Measurements from ENCODE around the gene MERTK. TPM values are rescaled to one million over a fixed set of nuclear protein-coding genes. Genes with fewer than 3 reads are reported as not detected.
A peak's percentile ranks its signal among the peaks of the same experiment; 100 is the strongest.

The MERTK gene
- total and polyA plus RNA-seq, 12 donors, result 23.3 to 152 (median 75.3) TPM

DNA sequence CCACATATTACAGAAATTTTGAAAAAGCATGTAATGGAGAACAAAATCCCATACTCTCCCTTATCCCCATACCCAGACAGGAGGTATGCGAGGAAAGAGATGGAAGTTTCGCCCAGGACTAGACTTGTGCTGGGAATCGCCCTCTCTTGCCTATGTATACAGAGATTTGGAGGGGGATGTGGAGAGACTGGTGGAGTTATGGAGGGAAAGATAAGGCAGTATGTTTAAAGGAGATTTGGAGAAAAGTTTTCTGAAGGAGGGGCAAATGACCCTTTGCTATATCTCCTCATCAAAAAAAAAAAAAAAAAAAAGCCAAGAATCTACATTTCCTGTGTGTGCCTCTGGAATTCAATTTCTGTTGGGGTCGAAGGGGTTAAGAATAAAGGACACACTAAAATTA lies 75.3 kb downstream of the MERTK start:
- peaks cover 0 to 8% (median 0%) of the 10 kb centered on the region in 3 donors for H3K9me3 ChIP-seq (replicated peaks in 1 of 3)
- DNase-seq, result peak in 1 of 7 donors; percentile 8
- TF ChIP-seq, protein P1, sequence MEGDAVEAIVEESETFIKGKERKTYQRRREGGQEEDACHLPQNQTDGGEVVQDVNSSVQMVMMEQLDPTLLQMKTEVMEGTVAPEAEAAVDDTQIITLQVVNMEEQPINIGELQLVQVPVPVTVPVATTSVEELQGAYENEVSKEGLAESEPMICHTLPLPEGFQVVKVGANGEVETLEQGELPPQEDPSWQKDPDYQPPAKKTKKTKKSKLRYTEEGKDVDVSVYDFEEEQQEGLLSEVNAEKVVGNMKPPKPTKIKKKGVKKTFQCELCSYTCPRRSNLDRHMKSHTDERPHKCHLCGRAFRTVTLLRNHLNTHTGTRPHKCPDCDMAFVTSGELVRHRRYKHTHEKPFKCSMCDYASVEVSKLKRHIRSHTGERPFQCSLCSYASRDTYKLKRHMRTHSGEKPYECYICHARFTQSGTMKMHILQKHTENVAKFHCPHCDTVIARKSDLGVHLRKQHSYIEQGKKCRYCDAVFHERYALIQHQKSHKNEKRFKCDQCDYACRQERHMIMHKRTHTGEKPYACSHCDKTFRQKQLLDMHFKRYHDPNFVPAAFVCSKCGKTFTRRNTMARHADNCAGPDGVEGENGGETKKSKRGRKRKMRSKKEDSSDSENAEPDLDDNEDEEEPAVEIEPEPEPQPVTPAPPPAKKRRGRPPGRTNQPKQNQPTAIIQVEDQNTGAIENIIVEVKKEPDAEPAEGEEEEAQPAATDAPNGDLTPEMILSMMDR (IDR thresholded peaks at IDR 0.05), result no peak
- TF ChIP-seq POLR2A (IDR thresholded peaks at IDR 0.05), result no peak
- peak overlapping the region in 1 of 5 donors; percentile 13 for H3K27ac ChIP-seq
- H3K4me1 ChIP-seq (replicated peaks in 1 of 2), result peaks cover 6 to 19% of the 10 kb centered on the region in 2 donors
- no peaks in the 10 kb centered on the region for H3K27me3 ChIP-seq
- H3K36me3 ChIP-seq (replicated peaks in 1 of 2), result peaks cover 0 to 34% of the 10 kb centered on the region in 2 donors
- H3K4me3 ChIP-seq, result no peak overlapping the region
- 91 to 95% (median 92%) methylated on average over 4 of the region's 4 CpGs for WGBS, 4 donors
- intact Hi-C loops (cut with DNase I), result no loop called here

DNA sequence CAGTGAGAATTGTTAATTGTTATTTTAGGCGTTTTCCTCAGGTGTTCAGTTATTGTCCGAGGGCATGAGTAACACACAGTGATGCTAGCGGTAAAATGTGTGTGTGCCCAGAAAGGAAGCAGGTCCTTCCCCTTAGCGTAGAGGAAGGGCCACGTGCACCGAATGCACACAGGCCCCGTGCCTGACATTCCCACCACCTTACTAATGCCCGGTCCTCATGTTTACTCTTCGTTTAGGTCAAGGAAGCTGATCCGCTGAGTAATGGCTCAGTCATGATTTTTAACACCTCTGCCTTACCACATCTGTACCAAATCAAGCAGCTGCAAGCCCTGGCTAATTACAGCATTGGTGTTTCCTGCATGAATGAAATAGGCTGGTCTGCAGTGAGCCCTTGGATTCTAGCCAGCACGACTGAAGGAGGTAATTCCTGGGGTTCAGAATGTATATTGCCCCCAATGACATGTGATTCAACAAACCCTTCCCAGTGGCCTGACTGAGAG lies 76.7 kb downstream of the MERTK start:
- peak in 5 of 7 donors; percentile 51 to 69 (median 55) for DNase-seq

DNA sequence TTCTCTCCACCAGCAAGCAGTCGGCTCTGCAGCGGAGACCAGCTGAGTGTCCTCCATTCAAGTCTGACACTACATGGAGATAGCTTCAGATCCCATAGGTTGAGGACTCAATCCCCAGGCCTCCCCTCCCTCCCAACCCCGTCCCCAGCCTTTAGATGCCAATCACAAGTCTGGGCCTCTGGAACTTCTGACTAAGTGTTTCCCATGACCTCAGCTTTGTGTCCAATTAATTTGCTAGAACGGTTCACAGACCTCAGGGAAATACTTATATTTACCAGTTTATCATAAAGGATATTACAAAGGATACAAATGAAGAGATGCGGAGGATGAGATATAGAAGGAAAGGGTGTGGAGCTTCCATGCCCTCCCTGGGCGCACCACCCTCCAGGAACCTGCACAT lies 77.4 kb downstream of the MERTK start:
- no peaks in the 10 kb centered on the region for H3K27me3 ChIP-seq

More for the DNA sequence above, 76.7 kb downstream of the MERTK start:
- Histone ChIP-seq H3K4me1 (replicated peaks in 1 of 2) (peaks cover 12 to 33% of the 10 kb centered on the region in 2 donors), H3K36me3 (replicated peaks in 1 of 2) (peaks cover 0 to 27% of the 10 kb centered on the region in 2 donors), H3K27me3 (no peaks in the 10 kb centered on the region), H3K4me3 (no peak overlapping the region), H3K9me3 (replicated peaks in 1 of 3) (peaks cover 0 to 8% (median 0%) of the 10 kb centered on the region in 3 donors), H3K27ac (peak overlapping the region in 2 of 5 donors; percentile 44 to 60)
- TF ChIP-seq, protein P1 (IDR thresholded peaks at IDR 0.05), result no peak
- no peak for TF ChIP-seq POLR2A (IDR thresholded peaks at IDR 0.05)
- intact Hi-C loops (cut with DNase I), result no loop called here
- 52 to 68% (median 58%) methylated on average over 11 of the region's 11 CpGs for WGBS, 4 donors

DNA sequence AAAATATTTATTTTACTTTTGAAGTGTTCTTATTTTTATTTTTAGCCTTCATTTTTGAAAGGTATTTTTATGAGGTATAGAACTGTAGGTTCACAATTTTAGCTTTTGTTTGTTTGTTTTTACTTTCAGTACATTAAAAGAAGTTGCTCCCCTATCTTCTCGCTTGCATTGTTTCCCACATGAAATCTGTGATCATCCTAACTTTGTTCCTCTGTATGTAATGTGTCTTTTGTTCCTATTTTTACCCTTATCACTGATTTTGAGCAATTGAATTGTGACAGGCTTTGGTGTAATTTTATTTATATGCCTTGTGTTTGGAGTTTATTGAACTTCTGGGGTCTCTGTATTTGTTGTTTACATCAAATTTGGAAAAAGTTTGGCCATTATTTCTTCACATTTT lies 78.8 kb downstream of the MERTK start:
- intact Hi-C loops (cut with DNase I), result no loop called here
- peaks cover 0 to 8% (median 0%) of the 10 kb centered on the region in 3 donors for H3K9me3 ChIP-seq (replicated peaks in 1 of 3)
- H3K27ac ChIP-seq, result no peak overlapping the region
- 83 to 94% (median 92%) methylated on average over 1 of the region's 1 CpG for whole genome bisulfite sequencing, 4 donors
- DNase-seq, result no peak
- H3K4me3 ChIP-seq, result no peak overlapping the region
- H3K27me3 ChIP-seq, result no peaks in the 10 kb centered on the region
- peaks cover 0 to 18% of the 10 kb centered on the region in 2 donors for H3K36me3 ChIP-seq (replicated peaks in 1 of 2)
- no peak for TF ChIP-seq POLR2A (IDR thresholded peaks at IDR 0.05)
- TF ChIP-seq, protein P1 (IDR thresholded peaks at IDR 0.05), result no peak
- peaks cover 12 to 30% of the 10 kb centered on the region in 2 donors for H3K4me1 ChIP-seq (replicated peaks in 1 of 2)

More for the DNA sequence above, 77.4 kb downstream of the MERTK start:
- Histone ChIP-seq H3K9me3 (replicated peaks in 1 of 3) (peaks cover 0 to 8% (median 0%) of the 10 kb centered on the region in 3 donors), H3K4me1 (replicated peaks in 1 of 2) (peaks cover 12 to 34% of the 10 kb centered on the region in 2 donors), H3K4me3 (no peak overlapping the region), H3K36me3 (replicated peaks in 1 of 2) (peaks cover 0 to 27% of the 10 kb centered on the region in 2 donors), H3K27ac (peak overlapping the region in 2 of 5 donors; percentile 44 to 60)
- no peak for TF ChIP-seq POLR2A (IDR thresholded peaks at IDR 0.05)
- TF ChIP-seq, protein P1 (IDR thresholded peaks at IDR 0.05), result no peak
- WGBS, 4 donors, result 67 to 91% (median 74%) methylated on average over 6 of the region's 6 CpGs
- intact Hi-C loops (cut with DNase I), result no loop called here
- no peak for DNase-seq
